ENCODE results near the gene EML2.
A peak's percentile ranks its signal among the peaks of the same experiment; 100 is the strongest.
"Not testable (repeated sequence)": the region's sequence is repeated elsewhere in the genome, so short reads cannot be mapped to it uniquely, and the experiment has no call there.

EML2 gene

DNA sequence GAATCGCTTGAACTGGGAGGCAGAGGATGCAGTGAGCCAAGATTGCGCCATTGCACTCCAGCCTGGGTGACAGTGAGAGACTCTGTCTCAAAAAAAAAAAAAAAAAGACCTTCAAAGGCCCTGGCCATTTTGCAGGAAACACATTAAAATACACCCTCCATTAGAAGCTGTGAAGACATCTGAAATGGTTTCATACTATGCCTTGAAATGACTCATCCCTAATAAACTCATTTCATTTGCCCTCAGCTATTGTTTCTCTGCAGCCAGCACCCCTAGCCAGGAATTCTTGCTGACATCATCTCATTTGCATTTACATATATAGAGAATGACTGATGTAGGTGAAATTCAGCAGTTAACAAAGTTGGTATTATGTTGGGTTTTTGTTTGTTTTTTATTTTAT is 8.7 kb downstream of the EML2 start:
- H3K36me3 ChIP-seq (replicated peaks): peaks cover 19% of the 10 kb centered on the region
- in situ Hi-C loops (cut with HindIII; ENCODE audit: low pct_ligation_motif_present, low sequenced_read_pairs): no loop called here
- peak overlapping the region; percentile 64 for H3K27ac ChIP-seq
- H3K27me3 ChIP-seq (replicated peaks): no peaks in the 10 kb centered on the region
- TF ChIP-seq, protein P1, sequence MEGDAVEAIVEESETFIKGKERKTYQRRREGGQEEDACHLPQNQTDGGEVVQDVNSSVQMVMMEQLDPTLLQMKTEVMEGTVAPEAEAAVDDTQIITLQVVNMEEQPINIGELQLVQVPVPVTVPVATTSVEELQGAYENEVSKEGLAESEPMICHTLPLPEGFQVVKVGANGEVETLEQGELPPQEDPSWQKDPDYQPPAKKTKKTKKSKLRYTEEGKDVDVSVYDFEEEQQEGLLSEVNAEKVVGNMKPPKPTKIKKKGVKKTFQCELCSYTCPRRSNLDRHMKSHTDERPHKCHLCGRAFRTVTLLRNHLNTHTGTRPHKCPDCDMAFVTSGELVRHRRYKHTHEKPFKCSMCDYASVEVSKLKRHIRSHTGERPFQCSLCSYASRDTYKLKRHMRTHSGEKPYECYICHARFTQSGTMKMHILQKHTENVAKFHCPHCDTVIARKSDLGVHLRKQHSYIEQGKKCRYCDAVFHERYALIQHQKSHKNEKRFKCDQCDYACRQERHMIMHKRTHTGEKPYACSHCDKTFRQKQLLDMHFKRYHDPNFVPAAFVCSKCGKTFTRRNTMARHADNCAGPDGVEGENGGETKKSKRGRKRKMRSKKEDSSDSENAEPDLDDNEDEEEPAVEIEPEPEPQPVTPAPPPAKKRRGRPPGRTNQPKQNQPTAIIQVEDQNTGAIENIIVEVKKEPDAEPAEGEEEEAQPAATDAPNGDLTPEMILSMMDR (IDR thresholded peaks at IDR 0.05; ENCODE audit: low read depth, low read length, missing control alignments): no peak
- no peak overlapping the region for H3K4me3 ChIP-seq (ENCODE audit: low read depth, low read length)
- peak; percentile 83 for DNase-seq

DNA sequence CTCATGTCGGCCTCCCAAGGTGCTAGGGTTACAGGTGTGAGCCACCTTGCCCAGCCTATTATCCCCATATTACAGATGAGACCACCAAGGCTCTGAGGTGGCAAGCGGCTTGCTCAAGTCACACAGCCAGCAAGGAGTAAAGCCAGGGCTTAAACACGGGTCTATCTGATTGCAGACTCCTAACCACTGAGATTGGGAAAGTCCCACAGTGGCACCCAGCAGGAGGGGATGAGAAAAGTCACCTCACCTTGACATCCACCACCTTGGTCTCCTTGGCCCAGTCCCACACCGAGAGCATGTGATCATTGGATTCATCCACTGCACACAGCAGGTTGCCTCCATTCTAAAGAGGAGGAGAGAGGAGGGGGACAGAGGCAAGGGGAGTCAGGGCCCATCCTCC is 9.5 kb downstream of the EML2 start:
- H3K36me3 ChIP-seq (replicated peaks): peaks cover 22% of the 10 kb centered on the region
- TF ChIP-seq, protein P1 (IDR thresholded peaks at IDR 0.05; ENCODE audit: low read depth, low read length, missing control alignments): no peak
- in situ Hi-C loops (cut with HindIII; ENCODE audit: low pct_ligation_motif_present, low sequenced_read_pairs): no loop called here
- H3K27ac ChIP-seq: no peak overlapping the region
- no peak overlapping the region for H3K4me3 ChIP-seq (ENCODE audit: low read depth, low read length)
- H3K27me3 ChIP-seq (replicated peaks): no peaks in the 10 kb centered on the region
- no peak for DNase-seq

DNA sequence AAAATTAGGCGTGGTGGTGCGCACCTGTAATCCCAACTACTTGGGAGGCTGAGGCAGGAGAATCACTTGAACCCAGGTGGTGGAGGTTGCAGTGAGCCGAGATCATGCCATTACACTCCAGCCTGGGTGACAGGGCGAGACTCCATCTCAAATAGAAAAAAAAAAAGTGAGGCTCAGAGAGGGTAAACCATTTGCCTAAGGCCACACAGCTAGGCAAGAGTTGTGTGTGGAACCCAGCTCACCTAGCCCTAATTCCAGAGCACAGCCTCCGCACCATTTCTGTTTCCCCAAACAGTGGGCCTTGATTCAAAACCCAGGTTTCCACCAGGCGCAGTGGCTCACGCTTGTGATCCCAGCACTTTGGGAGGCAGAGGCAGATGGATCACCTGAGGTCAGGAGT is 11.0 kb downstream of the EML2 start:
- H3K27me3 ChIP-seq (replicated peaks); H3K27ac ChIP-seq; in situ Hi-C loops (cut with HindIII; ENCODE audit: low pct_ligation_motif_present, low sequenced_read_pairs); H3K4me3 ChIP-seq (ENCODE audit: low read depth, low read length); DNase-seq: not testable (repeated sequence)
- peaks cover 23% of the 10 kb centered on the region for H3K36me3 ChIP-seq (replicated peaks)

DNA sequence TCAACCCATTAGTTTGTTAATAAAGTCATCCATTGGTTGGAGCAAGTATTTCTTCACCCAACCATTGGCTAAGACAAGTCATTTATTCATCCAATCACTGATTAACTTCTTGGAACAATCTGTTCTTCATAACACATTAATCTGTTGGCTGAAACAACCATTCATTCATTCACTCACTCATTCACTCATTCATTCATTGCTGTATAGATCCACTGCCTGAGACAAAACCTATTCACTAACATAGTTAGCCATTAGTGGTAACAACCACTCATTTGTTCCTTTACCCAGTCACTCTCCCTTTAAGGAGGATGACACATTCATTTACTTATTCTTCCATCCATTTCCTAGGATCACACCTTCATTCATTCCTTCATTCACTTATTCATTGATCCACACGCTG is 15.2 kb downstream of the EML2 start:
- in situ Hi-C loops (cut with HindIII; ENCODE audit: low pct_ligation_motif_present, low sequenced_read_pairs): no loop called here
- Histone ChIP-seq H3K4me3 (ENCODE audit: low read depth, low read length) (no peak overlapping the region), H3K27me3 (replicated peaks) (no peaks in the 10 kb centered on the region), H3K36me3 (replicated peaks) (peaks cover 34% of the 10 kb centered on the region), H3K27ac (no peak overlapping the region)
- DNase-seq: no peak
- TF ChIP-seq, protein P1 (IDR thresholded peaks at IDR 0.05; ENCODE audit: low read depth, low read length, missing control alignments): no peak

DNA sequence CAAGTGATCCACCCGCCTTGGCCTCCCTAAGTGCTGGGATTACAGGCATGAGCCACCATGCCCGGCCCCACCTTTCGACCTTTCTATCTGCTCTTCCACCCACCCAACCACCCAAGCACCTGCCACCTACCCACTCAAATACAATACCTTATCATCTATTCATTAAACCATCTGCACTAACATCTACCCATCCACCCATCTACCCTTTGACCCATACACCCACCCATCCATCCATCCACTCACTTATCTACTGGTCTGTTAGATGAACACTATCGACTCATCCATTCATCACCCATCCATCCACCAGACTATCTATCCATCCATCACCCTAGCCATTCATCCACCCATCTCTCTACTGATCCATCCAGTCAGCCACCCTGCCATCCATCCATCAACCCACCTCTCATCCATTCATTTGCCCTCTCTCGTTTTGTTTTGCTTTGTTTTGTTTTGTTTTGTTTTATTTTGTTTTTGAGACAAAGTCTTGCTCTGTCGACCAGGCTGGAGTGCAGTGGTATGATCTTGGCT is 17.2 kb downstream of the EML2 start:
- Histone ChIP-seq H3K4me3 (ENCODE audit: low read depth, low read length) (no peak overlapping the region), H3K36me3 (replicated peaks) (peaks cover 24% of the 10 kb centered on the region), H3K27ac (no peak overlapping the region), H3K27me3 (replicated peaks) (no peaks in the 10 kb centered on the region)
- TF ChIP-seq, protein P1 (IDR thresholded peaks at IDR 0.05; ENCODE audit: low read depth, low read length, missing control alignments): no peak
- no peak for DNase-seq
- in situ Hi-C loops (cut with HindIII; ENCODE audit: low pct_ligation_motif_present, low sequenced_read_pairs): no loop called here

DNA sequence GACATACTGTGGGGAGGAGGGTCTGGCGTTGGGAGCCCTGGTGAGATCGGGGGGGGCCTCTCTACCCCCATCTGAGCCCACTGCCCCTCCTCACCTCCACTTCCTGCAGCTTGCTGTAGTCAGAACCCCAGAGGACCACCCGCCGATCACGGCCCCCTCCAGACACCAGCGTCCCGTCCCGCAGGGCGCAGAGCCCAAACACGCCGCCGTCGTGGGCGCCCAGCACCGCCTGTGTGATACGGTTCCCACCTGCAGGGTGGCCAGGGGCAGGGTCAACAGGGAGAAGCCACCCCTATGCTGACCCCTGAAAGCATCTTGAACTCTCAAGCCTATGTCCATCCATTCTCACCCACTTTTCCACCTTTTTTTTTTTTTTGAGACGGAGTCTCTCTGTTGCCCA is 17.8 kb downstream of the EML2 start:
- Histone ChIP-seq H3K27ac (no peak overlapping the region), H3K27me3 (replicated peaks) (no peaks in the 10 kb centered on the region), H3K4me3 (ENCODE audit: low read depth, low read length) (no peak overlapping the region), H3K36me3 (replicated peaks) (peaks cover 24% of the 10 kb centered on the region)
- DNase-seq: no peak
- TF ChIP-seq, protein P1 (IDR thresholded peaks at IDR 0.05; ENCODE audit: low read depth, low read length, missing control alignments): no peak
- in situ Hi-C loops (cut with HindIII; ENCODE audit: low pct_ligation_motif_present, low sequenced_read_pairs): no loop called here

Data from brain microvascular endothelial cell (primary cell).